ENCODE measurements around the gene MCF2. TPM values are rescaled to one million over a fixed set of nuclear protein-coding genes. Genes with fewer than 3 reads are reported as not detected.

Gene MCF2
- total and polyA plus RNA-seq, 10 of the 15 experiments (the other 5 are each of a cell fraction or from before 2014, with no cell fraction given) = 0.07 to 3.3 (median 0.42) TPM

- FAIRE-seq = peak; percentile 83
- whole genome bisulfite sequencing (ENCODE audit: insufficient coverage, insufficient replicate concordance, low lambda C conversion rate, missing lambda C conversion rate) = 10% methylated on average over 8 of the region's 9 CpGs
- ATAC-seq = peak; percentile 97
- Histone ChIP-seq H3K4me3 (no peak overlapping the region), H3K4me2 (ENCODE audit: control insufficient read depth, insufficient read depth) (no peak overlapping the region), H2AFZ (ENCODE audit: control insufficient read depth, low read depth, low read length) (no peak overlapping the region), H3K9me3 (replicated peaks; ENCODE audit: control insufficient read depth, insufficient read depth, low read length) (no peaks in the 10 kb centered on the region), H3K9ac (ENCODE audit: control insufficient read depth, insufficient read depth, low read length) (no peak overlapping the region), H3K4me1 (ENCODE audit: control insufficient read depth, insufficient read depth, low read length) (peaks cover 6% of the 10 kb centered on the region), H4K20me1 (ENCODE audit: control insufficient read depth, insufficient read depth) (no peaks in the 10 kb centered on the region), H3K27me3 (replicated peaks in 1 of 2; ENCODE audit: control insufficient read depth in 2 of 2, insufficient read depth in 2 of 2, low read length in 1 of 2) (no peaks in the 10 kb centered on the region), H3K27ac (ENCODE audit: control insufficient read depth, insufficient read depth) (no peak overlapping the region), H3K79me2 (ENCODE audit: control insufficient read depth, insufficient read depth, low read length) (no peaks in the 10 kb centered on the region), H3K36me3 (ENCODE audit: control insufficient read depth in 2 of 2, insufficient read depth in 2 of 2, low read length in 1 of 2) (no peaks in the 10 kb centered on the region)
- ChIA-PET SMC1A (ENCODE audit: uncharacterized antibody, unreplicated experiment) (interaction anchor here (0.6 to 1.5 kb wide), 6 partner anchors 16 to 701 kb away, joined by 3 read pairs; no protein-coding TSS in a partner anchor), RAD21 (ENCODE audit: unreplicated experiment) (interaction anchor here (1.1 to 1.3 kb wide), 2 partner anchors 710 to 784 kb away, joined by 3 to 4 read pairs; no protein-coding TSS in a partner anchor), CTCF (interaction anchor here (0.5 to 2.3 kb wide), 15 partner anchors 8 to 785 kb away, joined by 3 to 11 read pairs (median 5); partner anchors contain the start of gene ATP11C), POLR2A (interaction anchor here (1.2 kb wide), 1 partner anchor 248 kb away, joined by 3 read pairs; no protein-coding TSS in a partner anchor)
- intact Hi-C loops (cut with micrococcal nuclease; ENCODE audit: unreplicated experiment) = loop anchor here (1.0 to 10.0 kb wide), 3 partner anchors 405 to 784 kb away; partner anchors contain the start of gene CXorf66
- peak; percentile 30 for DNase-seq (ENCODE audit: low read depth, low spot score)
- no TSS peak for BruUV-seq (replicated peaks)
- TF ChIP-seq PRDM15 (CRISPR knock-in tag; IDR thresholded peaks at IDR 0.05) (no peak), EGR1 (IDR thresholded peaks at IDR 0.05; ENCODE audit: borderline replicate concordance in 1 of 2, low read depth in 2 of 2, low read length in 2 of 2) (no peak), RAD21 (IDR thresholded peaks at IDR 0.05; ENCODE audit: insufficient read depth, low read depth, low read length) (peak; percentile 78), ATF3 (IDR thresholded peaks at IDR 0.05; ENCODE audit: borderline replicate concordance, extremely low read depth, low read depth, low read length) (no peak), NFXL1 (IDR thresholded peaks at IDR 0.05; ENCODE audit: borderline replicate concordance) (no peak), HCFC1 (IDR thresholded peaks at IDR 0.05; ENCODE audit: low read length) (no peak), ZZZ3 (IDR thresholded peaks at IDR 0.05; ENCODE audit: control insufficient read depth, insufficient read length, low read depth) (no peak), CTCF (IDR thresholded peaks at IDR 0.05 in 2 of 3, conservative IDR thresholded peaks at IDR 0.05 in 1 of 3; ENCODE audit: control insufficient read depth in 2 of 3, extremely low read depth in 1 of 3, insufficient read depth in 1 of 3, low read depth in 3 of 3, low read length in 3 of 3) (peak; percentile 51 to 61 (median 58); a peak in 5 of 6 replicates), SMC3 (IDR thresholded peaks at IDR 0.05; ENCODE audit: borderline replicate concordance, low read length) (peak; percentile 59; the same call in 1 of the 2 replicates)
- in situ Hi-C loops (cut with MboI) = loop anchor here (10.0 kb wide), 3 partner anchors 375 to 785 kb away; partner anchors contain the start of gene ATP11C
Measured at GRCh38 chrX:139559383-139560042, 148.5 kb downstream of the MCF2 start.
